GM12872 (cell line): ENCODE results near the gene ANAPC13.

Source experiments
- CTCF ChIP-seq: IDR thresholded peaks from 3 replicates; pipeline ENCODE4 v1.5.1; 2011; ENCODE audit warnings: low read depth, mild to moderate bottlenecking, low read length, moderate library complexity; ENCODE audit not compliant: insufficient read depth

The ANAPC13 gene

GRCh38 chr3:134437211-134437752 is 48.5 kb downstream of the ANAPC13 start:
- TF ChIP-seq CTCF, result no peak

GRCh38 chr3:134432236-134432635 is 53.5 kb downstream of the ANAPC13 start:
- no peak for TF ChIP-seq CTCF

- TF ChIP-seq CTCF, result no peak
Observed at GRCh38 chr3:134430950-134431445, 54.8 kb downstream of the ANAPC13 start.

GRCh38 chr3:134430174-134430573 is 55.6 kb downstream of the ANAPC13 start:
- no peak for TF ChIP-seq CTCF

- TF ChIP-seq CTCF, result no peak
Observed at GRCh38 chr3:134428401-134428800, 57.4 kb downstream of the ANAPC13 start.
